Measurements from ENCODE around the gene MYO7B. TPM values are rescaled to one million over a fixed set of nuclear protein-coding genes. Genes with fewer than 3 reads are reported as not detected.

Gene MYO7B
- total and polyA plus RNA-seq, 4 donors: 1.8 to 20.0 (median 7.4) TPM

Other genes with a start within 250 kb of the MYO7B start
- 10 to 100 TPM; 34.6 to 42.9 TPM for gene ERCC3, start 241.5 kb upstream of the MYO7B start, total RNA-seq
- gene ERCC3, start 241.5 kb upstream of the MYO7B start, polyA plus RNA-seq (ENCODE audit: insufficient read length in 2 of 2): 10 to 100 TPM; 61.2 to 63.7 TPM
- gene MAP3K2, start 147.7 kb upstream of the MYO7B start, total RNA-seq: 10 to 100 TPM; 45.0 to 51.0 TPM
- gene MAP3K2, start 147.7 kb upstream of the MYO7B start, polyA plus RNA-seq (ENCODE audit: insufficient read length in 2 of 2): 10 to 100 TPM; 17.7 to 24.9 TPM
- 1 to 10 TPM in 1 of 2 donors, under 1 TPM in 1; 0.99 to 2.5 TPM for gene PROC, start 117.3 kb upstream of the MYO7B start, total RNA-seq
- gene PROC, start 117.3 kb upstream of the MYO7B start, polyA plus RNA-seq (ENCODE audit: insufficient read length in 2 of 2): 1 to 10 TPM; 4.8 to 7.0 TPM
- gene IWS1, start 9.2 kb upstream of the MYO7B start, total RNA-seq: 10 to 100 TPM; 36.0 to 53.2 TPM
- gene IWS1, start 9.2 kb upstream of the MYO7B start, polyA plus RNA-seq (ENCODE audit: insufficient read length in 2 of 2): 10 to 100 TPM; 48.3 to 53.5 TPM
- 10 to 100 TPM; 36.6 to 43.7 TPM for gene GPR17, start 110.5 kb downstream of the MYO7B start, total RNA-seq
- 100 to 1,000 TPM; 253 to 376 TPM for gene GPR17, start 110.5 kb downstream of the MYO7B start, polyA plus RNA-seq (ENCODE audit: insufficient read length in 2 of 2)
- 10 to 100 TPM in 1 of 2 donors, 1 to 10 TPM in 1; 6.0 to 11.2 TPM for gene LIMS2, start 139.8 kb downstream of the MYO7B start, total RNA-seq
- gene LIMS2, start 139.8 kb downstream of the MYO7B start, polyA plus RNA-seq (ENCODE audit: insufficient read length in 2 of 2): 100 to 1,000 TPM; 135 to 177 TPM
- gene SFT2D3, start 165.8 kb downstream of the MYO7B start, total RNA-seq: 1 to 10 TPM; 6.5 to 9.8 TPM
- not detected for gene SFT2D3, start 165.8 kb downstream of the MYO7B start, polyA plus RNA-seq (ENCODE audit: insufficient read length in 2 of 2)